Measurements from ENCODE around the gene DENND1B. TPM values are rescaled to one million over a fixed set of nuclear protein-coding genes. Genes with fewer than 3 reads are reported as not detected.
"Not testable (repeated sequence)": the region's sequence is repeated elsewhere in the genome, so short reads cannot be mapped to it uniquely, and the experiment has no call there.

DENND1B gene
- total RNA-seq, 1 experiment from 2014 or later: 20.9 TPM

- H3K27me3 Mint-ChIP-seq (ENCODE audit: insufficient read depth, unreplicated experiment): no peaks in the 10 kb centered on the region
- H3K27ac Mint-ChIP-seq (ENCODE audit: low read depth, unreplicated experiment): no peak overlapping the region
- no peak overlapping the region for H3K4me3 Mint-ChIP-seq (ENCODE audit: unreplicated experiment)
- H3K36me3 Mint-ChIP-seq (ENCODE audit: insufficient read depth, unreplicated experiment): peaks cover 23% of the 10 kb centered on the region
- DNase-seq (ENCODE audit: unreplicated experiment): no peak
- no peaks in the 10 kb centered on the region for H3K4me1 Mint-ChIP-seq (ENCODE audit: insufficient read depth, unreplicated experiment)
- BruUV-seq (replicated peaks): no TSS peak
- no peak for TF ChIP-seq CTCF (IDR thresholded peaks at IDR 0.05; ENCODE audit: unreplicated experiment)
- POLR2A ChIA-PET: no interaction called here
- intact Hi-C loops (cut with micrococcal nuclease): no loop called here
- no peaks in the 10 kb centered on the region for H3K9me3 Mint-ChIP-seq (ENCODE audit: unreplicated experiment)
- CTCF ChIA-PET: interaction anchor here (0.6 kb wide), 1 partner anchor 117 kb away, joined by 3 read pairs; no protein-coding TSS in a partner anchor
Observed at GRCh38 chr1:197585809-197586208, 189.5 kb downstream of the DENND1B start.

GRCh38 chr1:197577580-197577979, 197.7 kb downstream of the DENND1B start:
- POLR2A ChIA-PET: no interaction called here

GRCh38 chr1:197575531-197575930, 199.7 kb downstream of the DENND1B start:
- POLR2A ChIA-PET; BruUV-seq (replicated peaks); H3K27ac Mint-ChIP-seq (ENCODE audit: low read depth, unreplicated experiment); H3K4me3 Mint-ChIP-seq (ENCODE audit: unreplicated experiment); H3K9me3 Mint-ChIP-seq (ENCODE audit: unreplicated experiment); DNase-seq (ENCODE audit: unreplicated experiment); H3K27me3 Mint-ChIP-seq (ENCODE audit: insufficient read depth, unreplicated experiment); CTCF ChIA-PET; H3K4me1 Mint-ChIP-seq (ENCODE audit: insufficient read depth, unreplicated experiment); intact Hi-C loops (cut with micrococcal nuclease): not testable (repeated sequence)
- H3K36me3 Mint-ChIP-seq (ENCODE audit: insufficient read depth, unreplicated experiment): peaks cover 20% of the 10 kb centered on the region

More at GRCh38 chr1:197577580-197577979, 197.7 kb downstream of the DENND1B start:
- intact Hi-C loops (cut with micrococcal nuclease): no loop called here
- no peak for DNase-seq (ENCODE audit: unreplicated experiment)
- H3K27me3 Mint-ChIP-seq (ENCODE audit: insufficient read depth, unreplicated experiment): no peaks in the 10 kb centered on the region
- no TSS peak for BruUV-seq (replicated peaks)
- no peaks in the 10 kb centered on the region for H3K9me3 Mint-ChIP-seq (ENCODE audit: unreplicated experiment)
- CTCF ChIA-PET: interaction anchor here (0.5 to 2.0 kb wide), 5 partner anchors 11 to 1089 kb away, joined by 3 to 5 read pairs (median 3); no protein-coding TSS in a partner anchor
- no peak overlapping the region for H3K4me3 Mint-ChIP-seq (ENCODE audit: unreplicated experiment)
- peaks cover 27% of the 10 kb centered on the region for H3K36me3 Mint-ChIP-seq (ENCODE audit: insufficient read depth, unreplicated experiment)
- TF ChIP-seq CTCF (IDR thresholded peaks at IDR 0.05; ENCODE audit: unreplicated experiment): no peak
- H3K27ac Mint-ChIP-seq (ENCODE audit: low read depth, unreplicated experiment): no peak overlapping the region
- H3K4me1 Mint-ChIP-seq (ENCODE audit: insufficient read depth, unreplicated experiment): no peaks in the 10 kb centered on the region

- BruUV-seq (replicated peaks): no TSS peak
- no peak overlapping the region for H3K4me3 Mint-ChIP-seq (ENCODE audit: unreplicated experiment)
- H3K9me3 Mint-ChIP-seq (ENCODE audit: unreplicated experiment): peaks cover 10% of the 10 kb centered on the region
- H3K27me3 Mint-ChIP-seq (ENCODE audit: insufficient read depth, unreplicated experiment): no peaks in the 10 kb centered on the region
- CTCF ChIA-PET: interaction anchor here (0.7 to 2.3 kb wide), 2 partner anchors 13 to 53 kb away, joined by 3 to 6 read pairs; no protein-coding TSS in a partner anchor
- intact Hi-C loops (cut with micrococcal nuclease): no loop called here
- POLR2A ChIA-PET: no interaction called here
- no peak overlapping the region for H3K27ac Mint-ChIP-seq (ENCODE audit: low read depth, unreplicated experiment)
- H3K36me3 Mint-ChIP-seq (ENCODE audit: insufficient read depth, unreplicated experiment): peaks cover 18% of the 10 kb centered on the region
- no peak for DNase-seq (ENCODE audit: unreplicated experiment)
- no peaks in the 10 kb centered on the region for H3K4me1 Mint-ChIP-seq (ENCODE audit: insufficient read depth, unreplicated experiment)
- no peak for TF ChIP-seq CTCF (IDR thresholded peaks at IDR 0.05; ENCODE audit: unreplicated experiment)
Observed at GRCh38 chr1:197572169-197572568, 203.1 kb downstream of the DENND1B start.

DNA sequence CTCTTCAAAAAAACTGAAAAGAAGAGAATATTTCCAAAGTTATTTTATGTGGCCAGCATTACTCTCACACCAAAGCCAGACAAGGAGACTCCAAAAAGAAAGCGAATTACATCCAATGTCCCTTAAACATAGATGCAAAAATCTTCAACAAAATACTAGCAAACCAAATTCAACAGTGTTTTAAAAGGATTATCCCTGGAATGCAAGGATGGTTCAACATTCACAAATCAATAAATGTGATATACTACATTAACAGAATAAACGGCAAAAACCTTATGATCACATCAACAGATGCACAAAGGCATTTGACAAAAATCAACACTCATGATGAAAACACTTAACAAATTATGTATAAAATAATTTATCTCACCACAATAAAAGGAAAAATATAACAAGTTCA, 207.8 kb downstream of the DENND1B start:
- ChIA-PET POLR2A (interaction anchor here (0.6 kb wide), 2 partner anchors 132 to 336 kb away, joined by 3 read pairs; no protein-coding TSS in a partner anchor), CTCF (interaction anchor here (0.6 to 1.2 kb wide), 3 partner anchors 11 to 49 kb away, joined by 3 read pairs; no protein-coding TSS in a partner anchor)
- H3K27ac Mint-ChIP-seq (ENCODE audit: low read depth, unreplicated experiment): no peak overlapping the region
- intact Hi-C loops (cut with micrococcal nuclease): no loop called here
- DNase-seq (ENCODE audit: unreplicated experiment): no peak
- no peak overlapping the region for H3K4me3 Mint-ChIP-seq (ENCODE audit: unreplicated experiment)
- H3K9me3 Mint-ChIP-seq (ENCODE audit: unreplicated experiment): peaks cover 18% of the 10 kb centered on the region
- TF ChIP-seq CTCF (IDR thresholded peaks at IDR 0.05; ENCODE audit: unreplicated experiment): no peak
- no peaks in the 10 kb centered on the region for H3K36me3 Mint-ChIP-seq (ENCODE audit: insufficient read depth, unreplicated experiment)
- H3K4me1 Mint-ChIP-seq (ENCODE audit: insufficient read depth, unreplicated experiment): no peaks in the 10 kb centered on the region
- no TSS peak for BruUV-seq (replicated peaks)
- no peaks in the 10 kb centered on the region for H3K27me3 Mint-ChIP-seq (ENCODE audit: insufficient read depth, unreplicated experiment)
